ENCODE measurements around the gene TDRD6. TPM values are rescaled to one million over a fixed set of nuclear protein-coding genes. Genes with fewer than 3 reads are reported as not detected.

Gene TDRD6
- total RNA-seq, 4 donors from 2014 or later, result 0.51 to 2.1 (median 0.82) TPM

- TF ChIP-seq CTCF (IDR thresholded peaks at IDR 0.05; ENCODE audit: low read depth), result no peak
Measured at GRCh38 chr6:46689657-46690056, 2.0 kb downstream of the TDRD6 start.

- TF ChIP-seq CTCF (IDR thresholded peaks at IDR 0.05; ENCODE audit: low read depth), result no peak
Measured at GRCh38 chr6:46690141-46690755, 2.6 kb downstream of the TDRD6 start.

GRCh38 chr6:46690911-46691451 lies 3.3 kb downstream of the TDRD6 start:
- TF ChIP-seq CTCF (IDR thresholded peaks at IDR 0.05; ENCODE audit: low read depth), result no peak

GRCh38 chr6:46699970-46700369 lies 12.3 kb downstream of the TDRD6 start:
- no peak for TF ChIP-seq CTCF (IDR thresholded peaks at IDR 0.05; ENCODE audit: low read depth)

- no peak for TF ChIP-seq CTCF (IDR thresholded peaks at IDR 0.05; ENCODE audit: low read depth)
Measured at GRCh38 chr6:46704562-46704961, 16.9 kb downstream of the TDRD6 start.

- no peak for TF ChIP-seq CTCF (IDR thresholded peaks at IDR 0.05; ENCODE audit: low read depth)
Measured at GRCh38 chr6:46706464-46706863, 18.8 kb downstream of the TDRD6 start.

- no peak for TF ChIP-seq CTCF (IDR thresholded peaks at IDR 0.05; ENCODE audit: low read depth)
Measured at GRCh38 chr6:46711491-46711890, 23.8 kb downstream of the TDRD6 start.

Measured in subcutaneous adipose tissue (tissue), 4 donors.